ENCODE results near the gene UNC119.

GRCh38 chr17:28533091-28533807 lies 19.2 kb downstream of the UNC119 start:
- TF ChIP-seq CTCF (conservative IDR thresholded peaks at IDR 0.05; ENCODE audit: low read length) (no peak), EZH2phosphoT487 (IDR thresholded peaks at IDR 0.05; ENCODE audit: borderline replicate concordance) (no peak)
